Activated CD4-positive, alpha-beta memory T cell treated with anti-CD3 and anti-CD28 coated beads for 36 hours (primary cell): ENCODE measurements around the gene AFTPH. TPM values are rescaled to one million over a fixed set of nuclear protein-coding genes. Genes with fewer than 3 reads are reported as not detected.

Source experiments
- CTCF ChIA-PET: fragments of 350-600 bp; sonication (Branson Sonifier 250); formaldehyde crosslinking; loops from one replicate; lab custom pipeline; 2021; ENCODE audit warnings: antibody characterized with exemption, inconsistent platforms; lab: Charles Lee
- POLR2A ChIA-PET: fragments of 350-600 bp; sonication (Branson Sonifier 250); formaldehyde crosslinking; loops from one replicate; lab custom pipeline; 2021; ENCODE audit warnings: antibody characterized with exemption; lab: Charles Lee
- DNase-seq: peaks from one replicate; pipeline ENCODE4 v3.0.0-alpha.2; 2020
- H3K27ac Mint-ChIP-seq: one replicate; pipeline ENCODE4 v1.8.0; 2021; ENCODE audit warnings: mixed read lengths
- H3K27me3 Mint-ChIP-seq: one replicate; pipeline ENCODE4 v1.8.0; 2021; ENCODE audit warnings: mixed read lengths
- H3K36me3 Mint-ChIP-seq: one replicate; pipeline ENCODE4 v1.8.0; 2021; ENCODE audit warnings: mixed read lengths
- H3K4me1 Mint-ChIP-seq: one replicate; pipeline ENCODE4 v1.8.0; 2021; ENCODE audit warnings: low read depth, mixed read lengths
- H3K4me3 Mint-ChIP-seq: one replicate; pipeline ENCODE4 v1.8.0; 2021; ENCODE audit warnings: mild to moderate bottlenecking, mixed read lengths
- H3K9me3 Mint-ChIP-seq: one replicate; pipeline ENCODE4 v1.8.0; 2021; ENCODE audit warnings: mixed read lengths
- intact Hi-C: fragments of 100-400 bp; cut with micrococcal nuclease; formaldehyde crosslinking; loops from one replicate; pipeline ENCODE4 v1.15.1; 2023
- total RNA-seq, 2 experiments: library from RNA; stranded (reverse); gene quantifications; one replicate each; pipeline ENCODE4 v1.2.3, GENCODE V29; 2021

AFTPH gene
- total RNA-seq, 2 experiments from 2014 or later: 34.8 to 36.4 TPM

DNA sequence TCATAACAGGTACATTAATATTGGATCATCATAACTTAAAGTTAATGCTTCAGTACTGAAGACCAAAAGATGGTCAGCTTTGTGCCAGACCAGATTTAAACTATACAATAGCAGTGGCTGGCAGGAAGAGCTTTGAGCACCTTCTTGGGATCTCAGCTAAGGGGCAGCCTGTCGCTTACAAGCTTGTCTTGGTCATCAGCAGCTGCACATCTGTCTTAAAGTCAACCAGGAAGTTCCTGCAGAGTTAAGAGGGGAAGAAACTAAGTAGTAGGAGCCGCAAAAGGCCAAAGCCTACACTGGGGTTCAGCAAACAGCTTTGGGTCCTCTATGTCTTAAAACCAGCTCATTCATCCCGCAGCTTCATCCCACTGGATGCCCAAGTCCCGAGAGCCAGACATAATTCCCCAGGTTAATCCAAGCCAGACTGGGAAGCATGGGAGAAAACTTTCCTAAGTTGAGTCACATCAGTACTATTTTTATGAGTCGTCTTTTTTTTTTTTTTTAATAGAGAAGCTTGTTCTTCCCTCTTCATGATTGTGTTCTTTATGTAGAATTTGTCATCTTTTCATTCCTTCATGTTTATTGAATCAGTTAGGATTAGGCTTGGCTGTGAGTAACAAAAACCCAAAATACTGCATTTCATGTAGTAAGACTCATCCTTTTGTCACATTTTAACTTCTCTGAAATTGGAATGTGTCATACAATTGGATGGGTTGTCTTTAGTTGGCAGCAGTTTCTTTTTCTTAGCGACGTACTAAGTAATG, 70.3 kb downstream of the AFTPH start:
- Mint-ChIP-seq H3K4me3 (no peak overlapping the region), H3K27me3 (no peaks in the 10 kb centered on the region), H3K9me3 (no peaks in the 10 kb centered on the region), H3K4me1 (peaks cover 21% of the 10 kb centered on the region), H3K27ac (no peak overlapping the region), H3K36me3 (peaks cover 16% of the 10 kb centered on the region)
- no peak for DNase-seq
- ChIA-PET POLR2A (interaction anchor here (0.6 to 1.4 kb wide), 2 partner anchors 12 to 43 kb away, joined by 4 to 7 read pairs; no protein-coding TSS in a partner anchor), CTCF (interaction anchor here (0.7 to 1.4 kb wide), 6 partner anchors 13 to 274 kb away, joined by 3 to 9 read pairs (median 3); no protein-coding TSS in a partner anchor)
- intact Hi-C loops: no loop called here

DNA sequence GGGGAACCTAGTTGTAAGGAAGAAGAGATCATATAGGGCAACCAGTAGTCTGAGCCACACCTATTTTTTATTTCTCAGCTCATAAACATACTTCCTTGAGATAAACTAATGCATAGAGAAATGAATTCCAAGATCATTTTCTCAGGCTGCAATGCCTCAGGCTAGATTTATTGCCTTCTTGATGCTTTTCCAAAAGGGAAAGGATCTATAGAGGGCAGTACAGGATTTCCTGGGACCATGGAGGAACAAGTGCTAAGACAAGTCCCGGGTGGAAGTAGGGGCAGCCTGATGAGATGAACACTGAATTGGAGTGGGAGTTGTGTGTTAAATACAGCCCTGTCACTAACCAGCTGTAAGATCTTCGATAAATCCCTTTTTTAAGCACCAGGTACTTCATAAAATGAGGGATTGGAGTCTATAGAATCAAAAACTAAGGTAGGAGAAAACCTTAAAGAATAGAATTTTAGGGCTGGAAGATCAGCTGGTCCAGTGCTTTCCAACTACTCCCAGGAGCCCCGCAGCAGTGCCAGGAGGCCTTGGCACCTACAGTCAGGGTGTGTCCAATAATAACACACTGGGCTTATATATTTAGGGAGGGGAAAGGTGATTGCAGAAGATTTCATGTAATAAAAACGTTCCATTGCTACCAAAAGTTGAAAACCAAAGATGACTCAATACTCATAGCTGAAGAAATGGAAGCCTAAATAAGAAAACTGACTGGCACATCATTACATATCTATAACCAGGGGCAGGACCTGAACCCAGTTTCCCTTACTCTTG, 71.5 kb downstream of the AFTPH start:
- ChIA-PET CTCF (interaction anchor here (0.7 to 1.7 kb wide), 4 partner anchors 9 to 277 kb away, joined by 3 to 6 read pairs (median 4); no protein-coding TSS in a partner anchor), POLR2A (interaction anchor here (1.4 kb wide), 1 partner anchor 11 kb away, joined by 7 read pairs; no protein-coding TSS in a partner anchor)
- H3K4me1 Mint-ChIP-seq: peaks cover 23% of the 10 kb centered on the region
- H3K4me3 Mint-ChIP-seq: no peak overlapping the region
- intact Hi-C loops: no loop called here
- H3K27ac Mint-ChIP-seq: no peak overlapping the region
- peaks cover 12% of the 10 kb centered on the region for H3K36me3 Mint-ChIP-seq
- no peak for DNase-seq
- no peaks in the 10 kb centered on the region for H3K9me3 Mint-ChIP-seq
- no peaks in the 10 kb centered on the region for H3K27me3 Mint-ChIP-seq

DNA sequence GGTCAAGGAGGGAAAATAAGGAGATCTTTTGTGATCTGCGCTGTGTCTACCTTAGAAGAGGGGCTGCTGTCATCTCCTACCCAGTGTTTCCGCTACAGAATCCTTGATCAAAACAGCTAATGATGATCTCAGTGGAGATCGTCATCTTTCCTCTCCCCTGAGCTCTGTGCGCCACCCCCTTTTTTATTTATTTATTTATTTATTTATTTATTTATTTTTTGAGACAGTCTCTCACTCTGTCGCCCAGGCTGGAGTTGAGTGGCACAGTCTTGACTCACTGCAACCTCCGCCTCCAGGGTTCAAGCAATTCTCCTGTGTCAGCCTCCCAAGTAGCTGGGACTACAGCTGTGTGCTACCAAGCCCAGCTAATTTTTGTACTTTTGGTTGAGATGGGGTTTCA, 74.1 kb downstream of the AFTPH start:
- Mint-ChIP-seq H3K4me1 (peaks cover 11% of the 10 kb centered on the region), H3K9me3 (no peaks in the 10 kb centered on the region), H3K27ac (no peak overlapping the region), H3K36me3 (no peaks in the 10 kb centered on the region), H3K4me3 (no peak overlapping the region), H3K27me3 (no peaks in the 10 kb centered on the region)
- intact Hi-C loops: no loop called here
- ChIA-PET POLR2A (no interaction called here), CTCF (interaction anchor here (1.0 to 1.2 kb wide), 3 partner anchors 11 to 267 kb away, joined by 3 to 4 read pairs (median 4); no protein-coding TSS in a partner anchor)
- DNase-seq: no peak

DNA sequence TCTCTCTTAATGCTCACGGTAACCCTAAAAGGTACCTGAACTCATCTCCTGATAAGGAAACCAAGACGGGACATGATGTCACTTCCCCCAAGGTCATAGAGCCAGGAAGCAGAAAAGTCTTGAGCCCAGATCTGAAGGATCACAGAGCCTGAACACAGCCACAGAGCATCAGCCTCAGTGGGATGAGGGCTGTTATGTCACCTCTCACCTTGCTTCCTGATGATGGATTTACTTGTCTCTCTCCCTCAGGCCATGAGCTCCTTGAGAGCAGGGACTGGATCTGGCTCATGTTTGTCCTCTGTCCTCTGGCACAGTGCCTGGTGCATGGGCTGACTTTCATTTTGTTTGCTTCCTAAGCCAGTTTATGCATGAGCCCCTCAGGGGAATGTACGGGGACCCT, 75.3 kb downstream of the AFTPH start:
- H3K27ac Mint-ChIP-seq: no peak overlapping the region

DNA sequence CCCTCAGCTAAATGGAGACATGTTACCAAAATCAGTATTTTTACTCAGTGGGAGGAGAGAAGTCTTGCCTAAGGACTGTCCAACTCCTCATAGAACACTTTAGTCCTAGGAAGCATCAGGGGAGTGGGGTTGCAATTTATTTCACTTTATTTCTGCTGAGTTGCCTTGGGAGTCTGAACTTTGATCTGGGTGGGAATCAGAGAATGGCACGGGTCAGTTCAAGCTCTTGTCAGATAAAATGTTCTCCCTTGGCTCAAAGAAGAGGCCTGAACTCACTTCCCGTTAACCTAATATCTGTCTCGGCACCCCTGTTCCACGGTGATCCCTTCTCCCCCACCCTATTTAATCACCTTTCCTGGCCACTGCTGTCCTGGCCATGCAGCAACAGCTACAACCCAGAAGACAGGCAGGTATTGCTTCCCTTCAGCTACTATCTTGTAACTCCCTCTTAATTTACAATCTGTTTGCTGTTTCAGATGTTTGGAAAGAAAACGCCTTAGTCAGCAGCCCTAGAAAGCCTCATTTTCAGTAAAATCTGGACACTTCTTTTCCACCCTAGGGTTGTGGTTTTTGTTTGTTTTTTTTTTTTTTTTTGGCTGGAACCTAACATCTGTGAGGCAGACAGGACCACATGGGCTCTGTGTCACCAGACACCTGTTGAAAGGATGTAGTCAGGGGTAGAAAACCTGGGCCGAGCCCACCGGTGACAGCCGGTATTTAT, 77.1 kb downstream of the AFTPH start:
- ChIA-PET CTCF (no interaction called here), POLR2A (no interaction called here)
- Mint-ChIP-seq H3K27ac (no peak overlapping the region), H3K4me3 (no peak overlapping the region), H3K36me3 (no peaks in the 10 kb centered on the region), H3K27me3 (no peaks in the 10 kb centered on the region), H3K4me1 (peaks cover 9% of the 10 kb centered on the region), H3K9me3 (peaks cover 7% of the 10 kb centered on the region)
- intact Hi-C loops: no loop called here
- no peak for DNase-seq

More for the DNA sequence above, 75.3 kb downstream of the AFTPH start:
- Mint-ChIP-seq H3K4me1 (peaks cover 6% of the 10 kb centered on the region), H3K4me3 (no peak overlapping the region), H3K36me3 (no peaks in the 10 kb centered on the region), H3K9me3 (peaks cover 6% of the 10 kb centered on the region), H3K27me3 (no peaks in the 10 kb centered on the region)
- ChIA-PET CTCF (interaction anchor here (1.1 kb wide), 1 partner anchor 16 kb away, joined by 3 read pairs; no protein-coding TSS in a partner anchor), POLR2A (no interaction called here)
- DNase-seq: no peak
- intact Hi-C loops: no loop called here

DNA sequence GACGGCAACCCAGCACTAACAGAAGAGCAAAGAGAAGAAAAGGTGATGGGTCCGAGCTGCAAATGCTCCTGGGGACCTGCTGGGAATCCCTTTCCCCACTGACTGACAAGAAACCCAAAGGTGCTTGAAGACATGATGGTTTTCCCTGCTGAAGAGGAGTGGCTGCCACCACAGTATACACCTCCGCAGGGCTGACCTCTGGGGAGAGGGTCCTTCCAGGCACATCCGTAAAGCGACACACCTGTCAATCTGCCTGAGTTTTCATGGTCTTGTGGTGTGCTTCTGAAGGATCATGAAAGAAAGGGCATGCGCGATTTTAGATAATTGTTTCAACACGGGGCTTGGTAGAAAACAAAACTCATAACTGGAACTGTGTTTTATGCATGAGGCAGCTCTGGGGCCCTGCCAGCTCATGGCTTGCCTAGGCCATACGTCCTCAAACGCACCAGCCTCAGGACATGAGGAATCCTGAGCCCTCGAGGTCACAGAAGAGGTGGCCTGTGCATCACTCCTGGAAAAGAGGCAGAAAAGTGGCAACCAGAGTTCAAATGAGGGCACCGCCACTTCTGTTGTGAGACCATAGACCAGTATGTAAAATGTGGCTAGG, 77.8 kb downstream of the AFTPH start:
- no peak overlapping the region for H3K4me3 Mint-ChIP-seq
- no peak for DNase-seq
- intact Hi-C loops: no loop called here
- no peaks in the 10 kb centered on the region for H3K27me3 Mint-ChIP-seq
- no peaks in the 10 kb centered on the region for H3K36me3 Mint-ChIP-seq
- H3K27ac Mint-ChIP-seq: no peak overlapping the region
- H3K4me1 Mint-ChIP-seq: peaks cover 16% of the 10 kb centered on the region
- peaks cover 7% of the 10 kb centered on the region for H3K9me3 Mint-ChIP-seq
- POLR2A ChIA-PET: no interaction called here
- CTCF ChIA-PET: no interaction called here

DNA sequence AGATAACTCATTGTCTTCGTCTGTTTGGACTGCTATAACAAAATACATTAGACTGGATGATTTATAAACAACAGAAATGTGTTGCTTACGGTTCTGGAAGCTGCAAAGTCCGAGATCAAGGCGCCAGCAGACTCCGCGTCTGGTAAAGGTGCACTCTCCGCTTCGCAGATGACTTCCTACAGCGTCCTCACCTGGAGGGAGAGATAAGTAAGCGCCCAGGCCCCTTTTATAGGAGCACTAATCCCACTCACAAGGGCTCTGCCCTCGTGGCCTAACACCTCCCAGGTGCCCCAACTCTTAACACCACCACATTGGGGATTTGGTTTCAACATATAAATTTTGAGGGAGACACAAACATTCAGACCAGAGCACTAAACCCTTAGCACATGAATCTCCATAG, 78.3 kb downstream of the AFTPH start:
- Mint-ChIP-seq H3K4me3 (no peak overlapping the region), H3K27me3 (no peaks in the 10 kb centered on the region), H3K27ac (no peak overlapping the region), H3K9me3 (peaks cover 7% of the 10 kb centered on the region), H3K4me1 (peaks cover 19% of the 10 kb centered on the region), H3K36me3 (no peaks in the 10 kb centered on the region)
- ChIA-PET CTCF (interaction anchor here (0.9 kb wide), 1 partner anchor 44 kb away, joined by 3 read pairs; no protein-coding TSS in a partner anchor), POLR2A (no interaction called here)
- DNase-seq: no peak
- intact Hi-C loops: no loop called here

DNA sequence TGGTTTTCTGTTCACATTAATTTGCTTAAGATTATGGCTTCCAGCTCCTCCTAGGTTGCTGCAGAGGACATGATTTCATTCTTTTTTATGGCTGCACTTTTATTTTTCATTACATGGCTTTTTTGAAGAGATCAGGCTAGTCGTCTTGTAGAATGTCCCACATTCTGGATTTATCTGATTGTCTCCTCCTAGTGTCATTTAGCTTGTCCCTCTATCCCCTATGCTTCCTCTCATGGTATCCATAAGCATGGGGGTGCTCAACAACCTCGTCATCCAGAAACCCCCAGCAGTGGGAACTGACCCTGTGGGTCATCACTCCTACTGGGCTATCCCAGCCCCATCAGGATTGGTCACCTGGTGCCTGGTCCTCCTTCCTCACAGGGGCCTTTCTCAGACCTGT, 80.0 kb downstream of the AFTPH start:
- H3K4me3 Mint-ChIP-seq: no peak overlapping the region
- CTCF ChIA-PET: no interaction called here
- H3K4me1 Mint-ChIP-seq: peaks cover 29% of the 10 kb centered on the region
- no peaks in the 10 kb centered on the region for H3K36me3 Mint-ChIP-seq
- peaks cover 7% of the 10 kb centered on the region for H3K9me3 Mint-ChIP-seq
- no peak for DNase-seq
- H3K27ac Mint-ChIP-seq: no peak overlapping the region
- H3K27me3 Mint-ChIP-seq: no peaks in the 10 kb centered on the region
- POLR2A ChIA-PET: no interaction called here
- intact Hi-C loops: no loop called here

DNA sequence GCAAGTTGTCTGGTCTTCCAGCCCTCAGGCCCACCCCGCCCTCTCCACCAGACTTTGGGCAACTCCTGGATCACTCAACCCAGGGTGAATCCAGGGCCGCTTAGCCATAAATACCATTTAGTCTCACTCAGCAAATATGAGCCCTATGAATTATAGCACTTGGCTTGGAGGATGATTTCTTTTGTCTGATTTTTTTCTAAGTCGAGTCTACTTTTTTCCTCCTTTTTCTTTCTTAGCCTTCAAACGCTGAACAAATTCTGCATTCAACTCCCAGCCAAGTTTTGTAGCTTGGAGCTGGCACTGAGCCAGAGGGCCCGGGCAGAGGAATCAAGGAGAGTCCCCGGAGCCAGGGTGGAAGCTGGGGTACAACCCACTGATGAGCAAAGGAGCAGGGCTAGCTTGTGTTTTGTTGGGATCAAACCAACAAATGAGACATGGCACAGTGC, 80.9 kb downstream of the AFTPH start:
- H3K4me3 Mint-ChIP-seq: no peak overlapping the region
- no peaks in the 10 kb centered on the region for H3K36me3 Mint-ChIP-seq
- peaks cover 7% of the 10 kb centered on the region for H3K9me3 Mint-ChIP-seq
- POLR2A ChIA-PET: interaction anchor here (2.5 kb wide), 1 partner anchor 10 kb away, joined by 7 read pairs; no protein-coding TSS in a partner anchor
- CTCF ChIA-PET: interaction anchor here (1.5 to 5.3 kb wide), 4 partner anchors 18 to 117 kb away, joined by 5 to 32 read pairs (median 10); partner anchors contain the start of gene AFTPH
- H3K27ac Mint-ChIP-seq: no peak overlapping the region
- no peak for DNase-seq
- no peaks in the 10 kb centered on the region for H3K27me3 Mint-ChIP-seq
- H3K4me1 Mint-ChIP-seq: peaks cover 26% of the 10 kb centered on the region
- intact Hi-C loops: loop anchor here (5.0 kb wide), 3 partner anchors 262 to 622 kb away; partner anchors contain the start of gene ACTR2

DNA sequence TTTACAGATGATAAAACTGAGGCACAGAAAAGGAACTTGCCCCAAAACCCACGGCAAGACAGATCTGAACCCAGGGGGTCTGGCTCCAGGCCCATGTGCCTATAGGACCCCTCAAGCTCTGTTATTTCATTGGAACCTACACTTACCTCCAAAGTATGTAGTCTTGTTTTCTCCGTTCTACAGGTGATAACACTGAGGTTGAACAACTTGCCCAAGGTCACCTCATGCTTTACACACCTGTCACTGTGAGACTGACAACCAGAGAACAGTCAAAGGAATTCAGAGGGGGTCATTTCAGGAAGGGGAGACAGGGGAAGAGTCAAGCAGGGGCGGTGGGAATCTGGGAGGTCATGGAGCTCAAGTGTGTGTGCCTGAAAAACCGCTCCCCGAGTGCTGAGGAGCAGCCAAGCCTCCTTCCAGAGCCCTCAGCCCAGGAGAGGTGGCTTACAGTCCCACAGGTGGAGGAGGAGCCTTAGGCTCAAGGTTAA, 81.9 kb downstream of the AFTPH start:
- Mint-ChIP-seq H3K36me3 (no peaks in the 10 kb centered on the region), H3K9me3 (peaks cover 7% of the 10 kb centered on the region), H3K27ac (peak overlapping the region; percentile 93), H3K4me3 (peak overlapping the region; percentile 61), H3K4me1 (peaks cover 26% of the 10 kb centered on the region), H3K27me3 (no peaks in the 10 kb centered on the region)
- no peak for DNase-seq
- ChIA-PET POLR2A (interaction anchor here (0.6 to 4.0 kb wide), 8 partner anchors 9 to 225 kb away, joined by 3 to 18 read pairs (median 6); partner anchors contain the start of genes AFTPH and SERTAD2), CTCF (interaction anchor here (0.9 to 5.3 kb wide), 9 partner anchors 16 to 275 kb away, joined by 3 to 32 read pairs (median 5); partner anchors contain the start of genes AFTPH and SERTAD2)
- intact Hi-C loops: loop anchor here (2.0 to 5.0 kb wide), 5 partner anchors 49 to 621 kb away; partner anchors contain the start of gene ACTR2
